Astrocyte (in vitro differentiated cells and primary cell): ENCODE results near the gene REEP1. TPM values are rescaled to one million over a fixed set of nuclear protein-coding genes. Genes with fewer than 3 reads are reported as not detected.

ENCODE experiments used
- DNase-seq: peaks from one replicate; pipeline ENCODE4 v3.0.0-alpha.2; 2010; ENCODE audit warnings: low read depth
- FAIRE-seq: peaks from 2 replicates; lab custom pipeline; 2011; peaks lifted over from hg19 to GRCh38; lab: Jason Lieb, UNC
- H2AFZ ChIP-seq: 2 replicates; pipeline ENCODE4 v1.6.0; 2012; ENCODE audit warnings: low read depth, low read length, inconsistent platforms
- H3K27ac ChIP-seq: 2 replicates; pipeline ENCODE4 v1.5.1; 2011; ENCODE audit warnings: low read depth, low read length, inconsistent platforms
- H3K27me3 ChIP-seq: 2 replicates; pipeline ENCODE4 v1.6.0; 2011; ENCODE audit warnings: low read length, inconsistent platforms; ENCODE audit not compliant: insufficient read depth
- H3K36me3 ChIP-seq: 2 replicates; pipeline ENCODE4 v1.5.1; 2011; ENCODE audit warnings: low read length, inconsistent platforms; ENCODE audit not compliant: insufficient read depth
- H3K4me1 ChIP-seq: 2 replicates; pipeline ENCODE4 v1.5.1; 2011; ENCODE audit warnings: low read length, inconsistent platforms; ENCODE audit not compliant: insufficient read depth
- H3K4me2 ChIP-seq: 2 replicates; pipeline ENCODE4 v1.6.0; 2012; ENCODE audit warnings: low read length, inconsistent platforms
- H3K4me3 ChIP-seq: 2 replicates; pipeline ENCODE4 v1.5.1; 2011; ENCODE audit warnings: low read depth, mild to moderate bottlenecking, low read length, inconsistent platforms; ENCODE audit not compliant: insufficient read depth
- H3K79me2 ChIP-seq: 2 replicates; pipeline ENCODE4 v1.6.0; 2012; ENCODE audit warnings: mild to moderate bottlenecking, low read length, inconsistent platforms; ENCODE audit not compliant: insufficient read depth
- H3K9ac ChIP-seq: 2 replicates; pipeline ENCODE4 v1.6.0; 2012; ENCODE audit warnings: mild to moderate bottlenecking, low read length, inconsistent platforms
- H3K9me3 ChIP-seq: 2 replicates; pipeline ENCODE4 v1.5.1; 2012; ENCODE audit warnings: low read depth, mild to moderate bottlenecking, low read length, inconsistent platforms; ENCODE audit not compliant: insufficient read depth
- H4K20me1 ChIP-seq: 2 replicates; pipeline ENCODE4 v1.6.0; 2012; ENCODE audit warnings: low read length, inconsistent platforms; ENCODE audit not compliant: insufficient read depth
- H3K27ac Mint-ChIP-seq: one replicate; pipeline ENCODE4 v1.8.0; 2021; ENCODE audit warnings: mild to moderate bottlenecking, mixed read lengths; ENCODE audit not compliant: unreplicated experiment
- H3K27me3 Mint-ChIP-seq: one replicate; pipeline ENCODE4 v1.8.0; 2021; ENCODE audit warnings: low read depth, mixed read lengths; ENCODE audit not compliant: unreplicated experiment
- H3K36me3 Mint-ChIP-seq: one replicate; pipeline ENCODE4 v1.8.0; 2021; ENCODE audit warnings: low read depth, mixed read lengths; ENCODE audit not compliant: unreplicated experiment
- H3K4me1 Mint-ChIP-seq: one replicate; pipeline ENCODE4 v1.8.0; 2021; ENCODE audit warnings: low read depth, mixed read lengths; ENCODE audit not compliant: unreplicated experiment
- H3K4me3 Mint-ChIP-seq: one replicate; pipeline ENCODE4 v1.8.0; 2021; ENCODE audit warnings: mild to moderate bottlenecking, moderate library complexity, mixed read lengths; ENCODE audit not compliant: unreplicated experiment
- H3K9me3 Mint-ChIP-seq: one replicate; pipeline ENCODE4 v1.8.0; 2021; ENCODE audit warnings: mild to moderate bottlenecking, mixed read lengths; ENCODE audit not compliant: unreplicated experiment
- EZH2 ChIP-seq: IDR thresholded peaks from 2 replicates; pipeline ENCODE4 v1.6.1; 2012; ENCODE audit warnings: mild to moderate bottlenecking, low read length, inconsistent platforms; ENCODE audit not compliant: insufficient read depth
- total RNA-seq: library from RNA; stranded (reverse); gene quantifications from 2 replicates; pipeline ENCODE4 v1.2.1, GENCODE V29; 2021
- TF ChIP-seq, protein P1 (sequence below): IDR thresholded peaks from 2 replicates; pipeline ENCODE4 v1.5.1; 2011; ENCODE audit warnings: low read depth, mild to moderate bottlenecking, inconsistent platforms, low read length, moderate library complexity; ENCODE audit not compliant: insufficient read depth

The REEP1 gene
- total RNA-seq, 1 donor from 2014 or later = 0.61 TPM

DNA sequence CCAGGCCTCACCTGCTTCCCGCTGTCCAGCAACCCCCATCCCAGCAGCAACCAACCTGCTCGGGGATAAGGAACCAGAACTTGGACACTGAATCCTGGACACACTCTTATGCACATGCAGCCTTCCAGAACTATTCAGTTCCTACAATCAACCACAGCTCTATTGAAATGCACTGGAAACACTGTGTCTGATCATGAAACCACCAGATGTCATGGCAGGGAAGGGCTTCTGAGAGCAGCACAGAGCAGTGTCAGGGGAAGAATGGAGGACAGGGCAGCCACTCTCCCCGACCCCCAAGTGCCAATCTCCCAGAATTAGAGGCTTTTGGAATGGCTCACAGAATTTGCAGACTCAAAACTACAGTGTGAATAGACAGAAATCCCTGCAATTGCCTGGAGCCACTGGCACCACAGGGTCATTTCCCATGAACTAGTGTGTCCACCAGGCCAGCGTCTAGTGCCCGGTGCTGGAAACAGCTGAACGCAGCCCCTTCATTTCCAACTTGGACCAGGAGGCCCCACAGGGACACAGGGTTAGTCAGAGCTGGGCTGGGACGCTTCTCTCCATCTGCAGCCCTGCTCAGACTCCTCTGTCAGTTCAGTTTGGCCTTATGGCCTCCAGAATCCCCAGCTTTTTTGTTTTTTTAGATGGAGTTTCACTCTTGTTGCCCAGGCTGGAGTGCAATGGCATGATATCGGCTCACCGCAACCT, 112.6 kb downstream of the REEP1 start:
- H3K27me3 ChIP-seq = no peaks in the 10 kb centered on the region
- H3K27ac ChIP-seq = no peak overlapping the region

DNA sequence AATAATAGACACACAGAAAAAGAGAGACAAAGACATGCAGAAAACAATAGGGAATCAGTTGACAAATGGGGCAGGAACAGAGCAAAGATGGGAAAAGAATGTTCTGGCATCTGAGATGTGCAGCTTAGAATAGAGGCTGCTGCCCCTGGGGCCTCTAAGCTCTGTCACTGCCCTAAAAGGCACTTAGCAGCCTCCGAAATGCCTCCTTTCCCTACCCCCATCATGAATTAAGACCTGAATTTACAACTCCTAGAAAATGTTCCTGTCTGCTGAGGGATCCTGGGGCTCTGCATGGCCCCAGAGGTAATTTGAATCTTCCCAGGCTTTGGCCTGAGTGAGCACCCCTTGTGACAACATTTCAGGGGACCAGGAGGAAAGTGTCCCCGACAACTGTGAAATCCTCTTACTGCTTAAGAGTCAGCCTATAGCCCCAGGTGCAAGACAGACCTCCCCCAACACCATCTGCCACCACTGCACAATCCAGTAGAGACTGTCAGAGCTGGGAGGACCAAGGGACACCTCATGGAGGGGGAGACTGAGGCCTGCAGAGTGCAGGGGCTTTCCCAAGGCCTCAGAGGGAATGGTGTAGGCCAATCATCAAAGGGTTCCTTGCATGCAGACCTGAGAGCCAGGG, 113.4 kb downstream of the REEP1 start:
- H3K36me3 Mint-ChIP-seq = no peaks in the 10 kb centered on the region
- H3K4me3 Mint-ChIP-seq = peak overlapping the region; percentile 2
- Histone ChIP-seq H2AFZ (peak overlapping the region; percentile 61), H3K4me3 (no peak overlapping the region), H3K4me1 (peaks cover 17% of the 10 kb centered on the region), H3K9ac (no peak overlapping the region), H3K27me3 (no peaks in the 10 kb centered on the region), H3K4me2 (peak overlapping the region; percentile 65), H3K9me3 (no peaks in the 10 kb centered on the region), H4K20me1 (no peaks in the 10 kb centered on the region), H3K27ac (no peak overlapping the region), H3K79me2 (no peaks in the 10 kb centered on the region), H3K36me3 (no peaks in the 10 kb centered on the region)
- H3K4me1 Mint-ChIP-seq = peaks cover 20% of the 10 kb centered on the region
- no peak overlapping the region for H3K27ac Mint-ChIP-seq
- DNase-seq (no peak), FAIRE-seq (no peak)
- no peaks in the 10 kb centered on the region for H3K27me3 Mint-ChIP-seq
- no peak for TF ChIP-seq EZH2
- TF ChIP-seq, protein P1, sequence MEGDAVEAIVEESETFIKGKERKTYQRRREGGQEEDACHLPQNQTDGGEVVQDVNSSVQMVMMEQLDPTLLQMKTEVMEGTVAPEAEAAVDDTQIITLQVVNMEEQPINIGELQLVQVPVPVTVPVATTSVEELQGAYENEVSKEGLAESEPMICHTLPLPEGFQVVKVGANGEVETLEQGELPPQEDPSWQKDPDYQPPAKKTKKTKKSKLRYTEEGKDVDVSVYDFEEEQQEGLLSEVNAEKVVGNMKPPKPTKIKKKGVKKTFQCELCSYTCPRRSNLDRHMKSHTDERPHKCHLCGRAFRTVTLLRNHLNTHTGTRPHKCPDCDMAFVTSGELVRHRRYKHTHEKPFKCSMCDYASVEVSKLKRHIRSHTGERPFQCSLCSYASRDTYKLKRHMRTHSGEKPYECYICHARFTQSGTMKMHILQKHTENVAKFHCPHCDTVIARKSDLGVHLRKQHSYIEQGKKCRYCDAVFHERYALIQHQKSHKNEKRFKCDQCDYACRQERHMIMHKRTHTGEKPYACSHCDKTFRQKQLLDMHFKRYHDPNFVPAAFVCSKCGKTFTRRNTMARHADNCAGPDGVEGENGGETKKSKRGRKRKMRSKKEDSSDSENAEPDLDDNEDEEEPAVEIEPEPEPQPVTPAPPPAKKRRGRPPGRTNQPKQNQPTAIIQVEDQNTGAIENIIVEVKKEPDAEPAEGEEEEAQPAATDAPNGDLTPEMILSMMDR = no peak
- no peaks in the 10 kb centered on the region for H3K9me3 Mint-ChIP-seq

More for the DNA sequence above, 112.6 kb downstream of the REEP1 start:
- DNase-seq (no peak), FAIRE-seq (no peak)
- no peaks in the 10 kb centered on the region for H3K9me3 Mint-ChIP-seq
- TF ChIP-seq, protein P1 = no peak
- TF ChIP-seq EZH2 = no peak
- no peak overlapping the region for H3K4me2 ChIP-seq
- no peaks in the 10 kb centered on the region for H4K20me1 ChIP-seq
- no peak overlapping the region for H3K4me3 ChIP-seq
- H3K9me3 ChIP-seq = no peaks in the 10 kb centered on the region
- no peak overlapping the region for H2AFZ ChIP-seq
- no peak overlapping the region for H3K27ac Mint-ChIP-seq
- H3K4me3 Mint-ChIP-seq = no peak overlapping the region
- H3K79me2 ChIP-seq = no peaks in the 10 kb centered on the region
- peaks cover 2% of the 10 kb centered on the region for H3K27me3 Mint-ChIP-seq
- no peak overlapping the region for H3K9ac ChIP-seq
- no peaks in the 10 kb centered on the region for H3K36me3 ChIP-seq
- H3K4me1 Mint-ChIP-seq = peaks cover 20% of the 10 kb centered on the region
- no peaks in the 10 kb centered on the region for H3K36me3 Mint-ChIP-seq
- peaks cover 17% of the 10 kb centered on the region for H3K4me1 ChIP-seq
